GM18909 (cell line): ENCODE measurements around the gene SARS2.
"Not testable (repeated sequence)": the region's sequence is repeated elsewhere in the genome, so short reads cannot be mapped to it uniquely, and the experiment has no call there.

ENCODE experiments used
- ATAC-seq: cut with Tn5 transposase; IDR thresholded peaks from one replicate; pipeline ENCODE4 v1.9.1; 2021; ENCODE audit warnings: mild to moderate bottlenecking; ENCODE audit not compliant: unreplicated experiment, poor library complexity

SARS2 gene

DNA sequence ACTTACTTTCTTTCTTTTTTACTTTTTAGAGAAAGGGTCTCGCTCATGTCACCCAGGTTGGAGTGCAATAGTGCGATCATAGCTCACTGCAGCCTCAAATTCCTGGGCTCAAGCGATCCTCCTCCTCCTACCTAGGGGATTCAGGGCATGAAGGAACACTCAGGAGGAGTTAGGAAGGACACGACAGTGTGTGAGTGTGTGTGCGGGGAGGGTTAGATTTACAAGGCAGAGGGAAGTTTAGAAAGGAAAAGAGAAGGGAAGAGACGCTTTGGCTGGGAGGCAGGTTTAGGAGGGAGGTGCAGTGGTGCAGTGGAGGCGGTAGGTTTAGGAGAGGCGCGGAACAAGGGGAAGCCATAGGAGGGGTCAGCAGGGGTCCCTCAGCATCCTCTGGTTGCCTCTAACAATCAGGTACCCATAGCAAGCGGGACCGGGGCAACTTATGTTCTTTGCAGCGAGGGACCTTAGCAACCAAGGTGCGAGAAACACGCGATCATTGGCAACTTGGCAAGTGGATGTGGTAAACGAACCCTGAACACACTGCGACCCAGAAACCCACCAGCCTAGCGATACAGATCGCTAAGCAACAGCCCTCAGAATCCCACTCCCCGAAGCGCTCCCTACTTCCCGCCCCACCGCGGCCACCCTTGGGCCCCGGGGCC, 31.6 kb downstream of the SARS2 start:
- ATAC-seq, result no peak

DNA sequence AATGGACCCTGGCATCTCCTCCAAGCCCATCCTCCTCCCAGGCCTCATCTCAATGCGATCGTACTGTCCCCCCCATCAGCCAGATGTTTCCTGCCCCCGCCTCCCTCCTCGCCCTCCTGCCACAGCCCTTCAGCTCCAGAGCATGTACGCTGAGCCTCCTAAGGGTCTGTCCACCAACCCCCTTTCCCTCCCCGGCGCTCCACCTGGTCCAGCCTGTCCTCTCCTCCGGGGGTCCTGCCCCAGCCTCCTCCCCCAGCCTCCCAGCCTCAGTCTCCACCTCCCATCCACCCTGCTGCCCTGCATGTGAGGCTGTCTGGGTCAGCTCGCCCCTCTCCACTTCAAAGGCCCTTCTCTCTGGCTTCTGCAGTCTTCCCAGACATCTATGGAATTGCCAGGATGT, 35.6 kb downstream of the SARS2 start:
- ATAC-seq, result no peak

DNA sequence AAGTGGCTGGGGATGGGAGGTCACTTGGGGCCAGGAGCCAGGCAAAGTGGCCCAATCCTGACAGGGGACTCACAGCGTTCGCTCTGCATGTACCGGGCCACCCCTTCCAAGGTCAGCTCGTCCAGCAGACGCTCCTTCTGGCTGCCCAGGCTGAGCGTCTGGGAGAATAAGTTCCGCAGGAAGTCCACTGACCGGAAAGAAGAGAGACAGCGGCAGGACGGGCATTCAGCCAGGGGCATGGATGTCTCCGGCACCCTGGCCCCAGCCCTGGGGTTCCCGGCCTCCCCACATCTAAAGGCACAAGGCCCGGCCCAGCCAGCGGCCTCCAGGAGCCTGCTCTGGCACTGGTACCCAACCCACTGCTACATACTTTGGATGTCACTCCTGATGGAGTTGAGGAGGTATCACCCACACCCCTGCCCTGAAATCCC, 37.2 kb downstream of the SARS2 start:
- ATAC-seq, result no peak

DNA sequence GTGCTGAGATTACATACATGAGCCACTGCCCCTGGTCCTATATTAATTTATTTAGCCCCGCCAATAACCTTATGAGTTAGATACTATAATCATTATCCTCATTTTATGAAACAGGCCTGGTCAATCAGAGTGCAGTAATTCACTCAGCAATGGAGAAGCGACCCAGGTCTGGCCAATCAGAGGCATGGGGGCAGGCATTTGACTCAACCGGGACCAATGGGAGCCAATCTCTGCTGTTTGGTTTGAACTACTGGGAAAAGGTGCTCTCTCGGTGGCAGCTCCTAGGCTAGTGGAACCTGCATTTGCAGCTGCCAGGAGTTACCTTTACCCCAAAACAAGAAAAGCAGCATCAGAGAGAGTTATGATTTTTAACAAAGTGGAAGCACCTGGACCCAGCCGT, 37.7 kb downstream of the SARS2 start:
- ATAC-seq, result no peak

DNA sequence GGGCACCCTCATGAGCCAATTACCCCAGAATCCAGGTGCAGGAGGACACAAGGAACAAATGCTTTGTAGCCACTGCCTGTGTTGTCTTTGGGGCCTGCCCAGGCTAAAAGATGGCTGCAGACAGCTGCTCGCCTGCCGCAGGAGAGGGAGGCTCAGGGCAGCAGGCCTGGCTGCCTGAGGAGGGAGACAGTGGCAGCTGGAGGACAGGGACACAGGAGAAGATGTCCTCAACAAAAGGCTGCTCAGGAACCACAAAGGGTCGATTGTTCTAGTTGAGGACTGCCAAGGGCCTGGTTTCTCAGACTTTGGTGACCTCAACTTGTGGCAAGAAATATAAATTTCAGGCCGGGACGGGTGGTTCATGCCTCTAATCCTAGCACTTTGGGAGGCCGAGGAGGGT, 38.8 kb downstream of the SARS2 start:
- ATAC-seq, result no peak

DNA sequence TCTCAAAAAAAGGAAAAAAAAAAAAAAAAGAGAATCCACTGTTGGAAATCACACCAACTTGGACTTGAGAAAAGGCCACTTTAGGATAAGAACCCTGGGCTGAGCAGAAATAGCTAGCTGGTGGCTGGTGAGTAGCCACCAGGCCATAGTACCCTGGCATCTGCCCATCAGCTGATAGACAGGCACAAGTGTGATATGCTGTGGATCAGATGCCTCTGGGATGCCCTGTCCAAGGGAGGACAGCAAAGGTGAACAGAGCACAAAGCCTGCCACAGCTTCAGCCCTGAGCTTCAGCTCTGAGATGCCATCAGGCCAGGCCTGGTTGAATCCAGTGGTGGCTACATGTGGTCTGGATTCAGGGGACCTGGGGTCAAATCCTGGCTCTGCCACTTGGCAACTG, 39.9 kb downstream of the SARS2 start:
- ATAC-seq, result no peak

DNA sequence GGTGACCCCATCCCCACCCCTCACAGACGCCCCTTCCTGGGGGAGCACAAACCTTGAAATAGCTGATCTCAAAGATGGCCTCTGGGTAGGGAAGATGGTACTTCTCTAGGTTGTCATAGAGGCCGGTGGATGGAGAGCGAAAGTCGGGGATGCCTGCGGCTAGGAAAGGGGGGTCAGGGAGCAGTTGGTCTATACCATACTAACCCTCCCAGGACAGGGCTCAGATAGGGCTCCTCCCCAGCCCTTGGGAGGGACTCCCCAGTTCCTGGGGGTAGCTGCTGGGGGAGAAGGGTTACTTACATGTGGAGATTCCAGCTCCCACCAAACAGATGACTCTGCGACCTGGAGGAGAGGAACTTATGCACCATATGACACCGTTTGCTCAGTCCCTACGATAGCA, 40.8 kb downstream of the SARS2 start:
- ATAC-seq, result no peak

DNA sequence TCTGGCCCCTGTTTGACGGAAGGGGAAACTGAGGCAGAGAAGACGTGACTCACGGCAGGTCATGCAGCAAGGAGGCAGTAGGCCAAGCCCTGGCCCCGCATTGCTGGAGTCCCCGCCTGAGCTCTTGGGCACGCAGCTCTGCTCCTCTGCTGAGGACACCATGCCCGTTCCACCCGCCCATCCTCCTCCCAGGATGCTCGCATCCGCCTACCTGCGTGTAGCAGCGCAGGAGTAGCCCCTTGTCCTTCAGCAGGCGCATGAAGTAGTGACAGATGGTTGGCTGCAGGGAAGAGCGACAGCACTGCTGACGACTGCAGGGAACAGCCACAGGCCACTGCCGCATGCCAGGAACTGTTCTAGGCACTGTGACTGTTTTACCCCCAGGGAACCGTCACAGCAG, 41.7 kb downstream of the SARS2 start:
- no peak for ATAC-seq

DNA sequence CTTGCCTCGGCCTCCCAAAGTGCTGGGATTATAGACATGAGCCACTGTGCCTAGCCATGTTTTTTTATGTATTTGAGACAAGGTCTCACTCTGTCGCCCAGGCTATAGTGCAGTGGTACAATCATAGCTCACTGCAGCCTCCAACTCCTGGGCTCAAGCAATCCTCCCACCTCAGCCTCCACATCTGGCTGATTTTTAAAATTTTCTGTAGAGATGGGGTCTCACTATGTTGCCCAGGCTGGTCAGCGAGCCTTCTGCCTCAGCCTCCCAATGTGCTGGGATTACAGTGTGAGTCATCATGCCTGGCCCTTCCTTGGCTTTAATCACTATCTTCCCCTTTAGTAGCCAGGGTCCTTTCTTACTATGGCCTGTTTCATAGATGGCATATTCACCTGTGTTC, 45.9 kb downstream of the SARS2 start:
- ATAC-seq, result not testable (repeated sequence)

DNA sequence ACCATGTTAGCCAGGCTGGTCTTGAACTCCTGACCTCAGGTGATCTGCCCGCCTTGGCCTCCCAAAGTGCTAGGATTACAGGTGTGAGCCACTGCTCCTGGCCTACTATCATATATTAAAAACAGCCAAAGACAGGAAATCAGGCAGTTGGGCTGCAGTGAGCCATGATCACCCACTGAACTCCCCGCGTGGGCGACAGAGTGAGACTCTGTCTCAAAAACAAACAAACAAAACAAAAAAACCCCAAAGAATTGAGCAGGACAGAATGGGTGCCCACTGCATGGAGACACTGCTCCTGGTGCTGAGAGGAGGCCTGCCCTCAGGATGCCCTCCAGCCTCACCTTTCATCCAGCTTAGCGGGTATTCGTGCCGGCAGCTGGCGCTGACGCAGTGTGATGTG, 47.3 kb downstream of the SARS2 start:
- no peak for ATAC-seq

DNA sequence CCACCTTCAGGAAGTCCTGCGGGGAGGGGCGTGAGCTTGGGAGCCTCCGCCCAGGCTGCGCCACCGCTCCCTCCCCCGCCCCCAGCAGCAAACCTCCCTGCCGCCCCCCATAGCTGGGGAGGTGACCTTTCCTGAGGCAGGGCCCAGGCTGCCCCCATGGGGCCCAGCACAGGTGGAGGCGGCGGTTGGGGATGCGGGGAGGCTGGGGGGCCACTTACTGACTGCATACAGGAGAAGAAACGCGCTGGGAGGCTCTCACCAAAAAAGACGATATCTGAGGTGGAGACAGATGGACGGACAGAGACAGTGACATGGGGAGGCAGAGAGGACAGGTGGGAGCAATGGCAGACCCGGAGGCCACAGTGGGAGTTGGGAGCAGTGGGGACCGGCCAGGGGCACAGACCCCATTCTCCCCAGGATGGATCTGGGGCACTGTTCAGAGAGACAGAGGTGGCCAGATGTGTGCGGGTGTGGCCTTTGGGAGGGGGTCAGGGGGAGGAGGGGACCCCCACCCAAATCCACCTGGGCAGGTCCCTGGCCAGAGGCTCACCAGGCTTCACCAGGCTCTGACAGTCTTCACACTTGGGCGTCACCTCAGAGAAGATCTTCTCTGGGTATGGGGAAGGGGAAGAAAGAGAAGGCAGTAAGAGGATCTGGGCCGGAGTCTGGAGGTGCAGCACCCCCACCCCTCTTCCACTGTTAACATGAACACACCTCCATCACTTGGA, 49.5 kb downstream of the SARS2 start:
- no peak for ATAC-seq

DNA sequence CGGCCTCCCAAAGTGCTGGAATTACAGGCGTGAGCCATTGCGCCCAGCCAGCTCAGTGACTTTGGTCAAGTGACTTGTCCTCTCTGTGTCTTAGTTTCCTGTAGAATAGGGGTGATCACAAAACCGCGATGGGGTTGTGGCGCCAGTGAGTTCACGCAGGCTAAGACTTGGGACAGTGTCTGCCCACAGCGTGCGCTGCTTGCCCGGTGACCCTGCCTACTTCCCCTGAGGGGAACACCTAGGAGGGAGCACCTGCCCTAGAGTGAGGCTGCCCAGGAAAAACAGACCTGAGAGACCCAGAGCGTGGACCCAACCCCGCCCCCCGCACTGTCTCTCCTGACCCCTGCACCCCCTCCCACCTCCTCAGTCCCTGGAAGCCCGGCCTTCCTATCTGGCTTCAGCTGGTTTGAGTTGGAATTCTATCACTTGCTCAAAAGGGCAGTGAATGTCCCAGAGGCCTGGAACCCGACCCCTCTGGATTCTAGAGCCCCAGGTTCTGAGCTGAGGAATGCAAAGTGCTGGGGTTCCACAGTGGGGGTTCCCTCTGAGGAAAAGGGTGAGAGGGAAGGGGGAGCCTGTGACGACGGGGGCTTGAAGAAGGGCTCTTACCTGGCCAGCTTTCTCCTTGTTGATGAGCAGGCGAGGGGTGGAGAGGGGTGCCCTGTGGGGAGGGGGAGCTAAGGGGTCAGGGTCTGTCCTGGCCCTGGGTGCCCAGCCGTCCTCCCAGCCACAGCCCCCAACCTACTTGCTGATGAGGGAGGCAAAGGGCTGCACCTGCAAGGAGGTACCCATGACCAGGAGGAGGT, 50.3 kb downstream of the SARS2 start:
- ATAC-seq, result no peak

DNA sequence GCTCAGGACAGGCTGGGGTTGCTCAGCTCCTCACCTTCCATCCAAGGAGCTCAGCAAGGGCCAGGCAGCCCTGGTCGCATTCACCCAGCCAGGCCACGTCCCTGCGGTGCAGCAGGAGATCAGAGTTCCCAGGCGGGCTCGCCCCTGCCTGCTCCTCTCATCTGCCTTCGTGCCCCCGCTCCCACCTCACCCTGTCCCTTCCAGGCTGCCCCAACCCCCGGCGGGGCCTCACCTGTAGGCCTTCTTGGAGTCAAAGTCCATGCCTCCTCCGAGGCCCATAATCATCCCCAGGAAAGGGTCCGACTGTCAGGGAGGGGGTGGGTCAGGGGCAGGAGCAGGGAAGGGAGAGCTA, 51.2 kb downstream of the SARS2 start:
- no peak for ATAC-seq

DNA sequence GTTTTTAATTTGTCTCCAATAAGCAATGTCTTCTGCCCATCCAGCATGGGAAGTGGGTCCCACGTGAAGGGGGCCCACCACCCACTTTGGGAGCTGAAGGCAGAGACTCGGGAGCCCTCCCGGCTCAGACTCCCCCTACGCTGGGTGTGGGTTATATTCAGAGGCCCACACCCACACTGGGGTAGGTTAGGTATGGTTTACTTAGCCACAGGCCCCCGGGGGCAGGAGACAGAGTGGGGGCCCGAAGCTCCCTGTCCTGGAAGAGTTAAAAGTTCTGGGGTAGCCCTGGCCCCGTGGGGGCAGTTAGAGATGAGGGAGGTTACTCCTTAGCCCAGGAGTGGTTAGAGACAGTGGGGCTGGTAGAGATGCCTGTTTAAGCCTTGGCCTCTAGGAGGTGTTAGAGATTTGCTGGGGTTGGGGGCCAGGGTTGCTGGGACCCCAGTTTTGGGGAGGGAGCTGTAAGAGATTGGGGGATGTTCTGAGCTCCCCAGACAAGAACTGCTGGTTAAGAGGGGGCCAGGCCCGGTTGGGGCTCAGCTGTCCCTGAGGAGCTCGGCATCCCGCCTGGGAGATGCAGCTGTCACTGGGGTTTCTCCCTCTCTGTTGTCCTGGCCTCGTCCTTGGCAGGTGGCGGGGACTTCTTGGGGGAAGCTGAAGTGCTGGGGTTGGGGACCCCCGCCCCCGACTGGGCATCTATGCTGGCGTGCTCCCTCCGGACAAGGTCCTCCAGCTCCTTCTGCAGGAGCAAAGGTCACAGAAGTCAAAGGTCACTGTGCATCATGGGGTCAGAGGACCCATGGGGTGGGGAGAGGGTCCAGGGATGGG, 51.8 kb downstream of the SARS2 start:
- ATAC-seq, result no peak

DNA sequence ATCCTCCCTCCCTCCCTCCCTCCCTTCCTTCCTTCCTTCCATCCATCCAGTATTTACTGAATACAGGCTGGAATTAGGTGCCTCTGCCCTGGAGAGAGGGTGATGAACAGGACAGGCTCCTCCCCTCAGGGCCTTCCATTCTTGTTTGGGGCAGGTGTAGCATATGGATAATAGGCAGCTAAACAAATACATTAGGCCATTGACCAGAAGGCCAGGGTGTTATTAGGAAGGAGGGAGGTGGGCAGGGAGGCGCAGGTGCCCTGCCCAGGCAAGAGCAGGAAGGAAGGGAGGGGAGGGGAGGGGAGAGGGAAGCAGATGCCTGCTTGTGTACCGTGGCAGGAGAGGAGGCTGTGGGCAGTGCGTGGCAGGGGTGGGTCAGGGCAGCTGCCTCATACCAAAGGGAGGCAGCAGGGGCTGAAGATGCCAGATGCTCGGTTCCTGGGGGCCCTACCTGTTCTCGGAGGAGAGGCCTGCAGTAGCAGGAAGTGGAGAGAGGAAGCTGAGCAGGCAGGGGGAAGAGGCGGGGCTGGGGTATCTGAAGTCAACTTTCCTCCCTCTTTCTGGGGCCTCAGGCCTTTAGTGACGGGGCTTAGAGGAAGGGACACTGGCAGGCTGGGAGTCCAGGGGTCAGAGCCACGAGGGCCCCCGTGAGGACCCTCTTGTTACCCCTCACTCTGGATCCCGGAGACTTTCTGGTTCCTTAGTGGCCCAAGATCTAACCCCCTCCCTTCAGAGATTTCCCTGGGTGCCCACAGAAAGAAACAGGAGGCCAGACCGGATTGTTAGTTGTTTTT, 52.6 kb downstream of the SARS2 start, which contains the start of gene RINL:
RINL (minus strand) TSS at position 495 of the 794 bp plus-strand sequence. CDS start 1,533 bp downstream, outside the sequence.
- ATAC-seq, result no peak

DNA sequence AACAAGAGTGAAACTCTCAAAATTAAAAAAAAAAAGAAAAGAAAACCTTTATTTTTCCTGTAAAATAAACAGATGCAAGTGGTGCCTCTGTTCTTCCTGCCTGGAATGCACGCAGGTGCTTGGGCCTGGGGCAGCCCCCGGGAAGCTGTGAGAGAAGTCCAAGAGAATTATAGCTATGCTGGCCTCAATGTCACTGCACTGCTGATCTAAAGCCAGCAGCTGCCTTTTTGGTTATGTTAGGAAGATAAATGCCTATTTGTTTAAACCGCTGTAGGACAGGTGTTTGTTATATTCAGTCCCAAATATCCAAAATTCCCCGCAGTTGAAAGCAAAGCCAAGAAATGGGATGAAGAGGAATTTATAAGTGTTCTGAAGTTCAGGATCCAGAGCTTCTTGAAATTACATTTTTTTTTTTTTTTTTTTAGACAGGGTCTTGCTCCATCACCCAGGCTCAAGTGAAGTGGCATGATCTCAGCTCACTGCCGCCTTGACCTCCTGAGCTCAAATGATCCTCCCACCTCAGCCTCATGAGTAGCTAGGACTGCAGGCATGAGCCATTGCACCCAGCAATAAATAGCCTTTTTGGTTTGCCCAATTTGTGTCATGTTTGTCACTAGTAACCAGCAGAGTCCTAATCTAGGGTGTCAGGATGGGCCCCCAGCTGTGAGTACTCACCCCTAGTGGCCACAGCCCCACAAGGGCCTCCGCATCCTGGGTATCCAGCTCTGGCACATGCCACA, 54.7 kb downstream of the SARS2 start:
- ATAC-seq, result no peak

DNA sequence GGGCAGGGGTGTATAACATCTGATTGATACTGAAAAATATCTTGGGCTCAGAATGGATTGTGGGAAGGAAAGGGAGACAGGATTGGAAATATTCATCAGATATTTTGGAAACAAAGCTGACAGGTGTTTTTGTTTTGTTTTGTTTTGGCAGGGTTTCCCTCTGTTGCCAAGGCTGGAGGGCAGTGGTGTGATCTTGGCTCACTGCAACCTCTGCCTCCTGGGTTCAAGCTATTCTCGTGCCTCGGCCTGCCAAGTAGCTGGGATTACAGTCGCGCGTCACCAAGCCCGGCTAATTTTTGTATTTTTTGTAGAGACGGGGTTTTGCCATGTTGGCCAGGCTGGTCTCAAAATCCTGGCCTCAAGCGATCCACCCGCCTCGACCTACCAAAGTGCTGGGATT, 57.2 kb downstream of the SARS2 start:
- ATAC-seq, result not testable (repeated sequence)

DNA sequence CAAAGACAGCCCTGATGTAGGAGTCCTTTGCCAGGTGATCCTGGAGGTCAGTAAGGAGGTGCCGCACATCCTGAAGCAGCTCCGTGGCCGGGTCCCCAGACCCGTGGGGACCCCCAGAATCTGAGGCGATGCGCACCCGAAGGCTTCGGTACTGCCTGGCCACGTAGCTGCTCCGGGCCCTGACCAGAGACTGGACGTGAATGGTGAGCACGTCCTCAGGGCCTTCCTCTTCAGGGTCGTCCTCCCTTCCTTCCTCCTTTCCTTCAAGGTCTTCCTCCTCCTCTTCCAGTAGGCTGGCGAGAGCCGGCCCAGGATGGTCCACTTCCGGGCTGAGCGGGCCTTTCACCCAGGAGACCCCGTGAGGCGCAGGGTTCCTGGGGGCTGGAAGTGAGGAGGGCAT, 60.0 kb downstream of the SARS2 start:
- ATAC-seq, result no peak
